Kasumi-1 (cell line): Measurements from ENCODE around the gene TECTA.
"Not testable (repeated sequence)": the region's sequence is repeated elsewhere in the genome, so short reads cannot be mapped to it uniquely, and the experiment has no call there.

Experiments used
- DNase-seq, 2 experiments: peaks; one replicate each; lab custom pipeline; 2025; lab: John Stamatoyannopoulos, UW

The TECTA gene

DNA sequence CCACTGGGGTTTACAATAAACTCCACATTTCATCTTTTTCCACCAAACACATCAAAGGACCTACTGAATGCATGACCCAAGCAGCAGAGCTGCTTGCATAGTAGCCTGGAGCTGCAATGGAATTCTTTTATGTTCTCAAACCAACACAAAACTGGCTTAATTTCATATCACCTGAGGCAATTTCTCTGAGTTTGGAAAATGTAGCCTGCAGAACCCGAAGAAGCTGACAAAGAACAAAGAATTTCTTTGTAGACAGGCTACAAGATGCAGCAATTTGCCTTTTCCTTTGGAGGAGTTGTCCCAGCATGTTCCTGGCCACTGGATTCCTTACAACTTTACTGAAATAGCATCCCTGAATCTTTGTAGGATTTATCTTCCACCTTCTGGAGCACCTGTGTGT, 5.5 kb upstream of the TECTA start:
- no peak for DNase-seq

DNA sequence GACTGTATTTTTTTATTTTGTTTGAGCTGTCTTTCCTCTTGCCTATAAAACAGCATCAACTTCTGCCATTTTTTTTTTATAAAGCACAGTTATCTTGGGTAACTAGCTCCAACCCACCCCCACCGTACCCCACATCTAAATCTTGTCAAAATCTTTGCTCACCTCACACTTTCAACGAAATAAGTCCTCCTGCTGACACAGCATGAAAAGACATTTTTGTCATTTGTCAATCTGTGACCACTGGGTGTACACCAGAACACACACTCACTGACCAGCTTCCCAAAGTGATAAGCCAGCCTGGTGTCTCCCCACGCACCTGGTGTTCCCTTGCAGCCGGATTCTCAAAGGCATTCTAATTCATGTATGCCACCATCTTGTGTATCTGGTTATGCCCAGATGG, 1.7 kb upstream of the TECTA start:
- DNase-seq = no peak

DNA sequence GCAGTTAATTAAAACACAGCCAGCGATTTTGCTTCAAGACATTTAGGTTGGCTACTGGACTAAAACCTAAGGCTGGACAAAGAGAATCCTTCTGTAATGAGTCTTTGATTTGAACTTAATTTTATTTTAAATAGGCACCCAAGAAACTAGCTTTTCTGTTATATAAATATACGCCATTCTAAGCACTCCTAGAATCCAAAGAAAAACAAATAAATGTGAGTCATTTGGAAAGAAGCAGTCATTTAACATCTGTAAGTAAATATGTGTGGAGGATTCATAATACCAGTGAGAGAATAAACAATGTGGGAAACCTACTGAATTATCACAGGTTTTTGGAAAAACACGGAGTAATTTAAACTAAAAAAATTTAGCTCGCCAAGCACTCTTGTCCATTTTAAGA, 1.2 kb upstream of the TECTA start:
- no peak for DNase-seq

DNA sequence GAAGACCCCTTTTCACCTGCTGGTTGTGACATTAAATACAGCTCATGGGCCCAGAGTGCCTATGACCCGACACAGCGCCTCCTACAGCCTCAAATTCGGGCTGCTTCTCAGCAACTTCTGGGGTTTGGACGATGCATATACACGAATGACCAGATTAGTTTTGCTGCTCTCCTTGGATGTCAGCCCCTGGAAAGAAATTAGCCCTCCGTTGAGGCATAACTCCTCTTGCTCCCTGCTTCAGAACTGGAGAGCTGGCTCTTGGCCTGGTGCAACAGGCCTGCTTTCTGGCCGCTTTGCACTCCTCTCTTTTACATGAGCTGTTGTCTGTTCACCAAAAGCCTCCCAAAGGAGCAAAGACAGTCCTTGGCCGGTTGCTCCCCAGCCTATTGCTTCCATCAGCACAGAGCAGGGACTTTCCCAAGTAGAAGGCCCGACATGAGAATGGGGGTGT, 3.3 kb downstream of the TECTA start:
- DNase-seq = no peak

DNA sequence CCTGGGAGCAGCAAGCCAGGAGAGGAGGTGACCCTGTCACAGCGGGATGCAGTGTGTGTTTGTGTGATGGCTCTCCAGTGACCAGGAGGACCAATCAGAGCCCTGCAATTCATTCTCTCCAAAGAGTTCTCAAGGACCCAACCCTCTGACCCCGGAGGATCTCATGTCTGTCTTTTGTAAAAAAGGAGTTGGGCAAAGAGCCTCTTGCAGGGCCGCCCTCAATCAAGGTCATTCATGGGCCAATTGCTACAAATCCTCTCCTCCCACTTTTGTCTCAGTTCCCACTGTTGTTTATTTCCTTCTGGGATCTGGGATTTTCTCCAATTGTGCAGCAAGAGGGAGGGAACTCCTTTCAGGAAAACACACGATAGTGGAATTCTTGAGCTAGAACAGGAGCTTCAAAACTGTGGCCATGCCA, 4.0 kb downstream of the TECTA start:
- no peak for DNase-seq

DNA sequence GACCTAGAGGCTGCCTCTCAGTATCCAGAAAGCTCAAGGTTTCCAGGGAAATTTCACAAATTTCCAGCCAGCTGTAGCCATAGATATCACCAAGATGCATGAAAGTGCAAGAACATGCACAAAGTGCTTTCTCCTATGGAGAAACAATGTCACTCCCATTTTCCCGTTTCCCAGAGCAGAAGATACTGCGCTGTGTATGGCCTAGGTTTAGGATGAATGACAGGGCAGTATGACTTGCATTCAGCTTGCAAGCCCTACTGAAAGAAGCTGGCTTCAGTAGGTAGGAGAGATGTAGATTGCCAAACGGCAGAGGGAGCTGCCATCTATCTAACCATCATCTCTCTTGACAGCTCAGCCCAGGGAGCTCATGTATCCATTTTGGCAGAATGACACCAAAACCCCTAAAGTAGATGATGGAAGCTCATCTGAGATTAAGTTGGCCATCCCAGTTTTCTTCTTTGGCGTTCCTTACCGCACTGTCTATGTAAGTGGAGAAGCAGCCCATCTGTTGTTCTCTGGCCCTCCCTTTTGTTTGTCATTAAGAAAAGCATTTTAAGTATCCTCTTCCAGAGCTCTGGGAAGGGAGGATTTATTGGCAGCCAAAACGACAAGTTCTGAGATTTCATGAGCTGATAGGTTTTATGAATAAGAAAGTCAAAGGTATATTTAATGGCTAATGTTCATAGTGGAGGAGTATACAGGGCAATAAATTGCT, 4.6 kb downstream of the TECTA start:
- DNase-seq = no peak

DNA sequence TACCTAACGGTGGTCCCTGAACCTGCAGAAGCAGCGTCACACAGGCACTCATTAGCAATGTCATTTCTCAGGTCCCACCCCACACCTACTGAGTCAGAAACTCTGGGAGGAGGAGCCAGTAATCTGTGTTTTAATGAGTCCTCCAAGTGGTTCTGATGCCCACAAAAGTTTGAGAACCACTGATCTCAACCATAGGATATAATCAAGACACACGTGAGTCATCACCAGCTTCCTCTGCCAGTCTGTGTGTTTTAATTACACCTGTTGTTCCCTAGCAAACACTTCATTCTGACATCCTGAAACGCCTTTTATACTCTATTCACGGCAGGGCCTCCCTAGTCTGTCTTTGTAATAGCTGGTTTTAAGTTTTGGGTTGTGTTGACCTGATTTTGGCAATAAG, 5.8 kb downstream of the TECTA start:
- DNase-seq = no peak

DNA sequence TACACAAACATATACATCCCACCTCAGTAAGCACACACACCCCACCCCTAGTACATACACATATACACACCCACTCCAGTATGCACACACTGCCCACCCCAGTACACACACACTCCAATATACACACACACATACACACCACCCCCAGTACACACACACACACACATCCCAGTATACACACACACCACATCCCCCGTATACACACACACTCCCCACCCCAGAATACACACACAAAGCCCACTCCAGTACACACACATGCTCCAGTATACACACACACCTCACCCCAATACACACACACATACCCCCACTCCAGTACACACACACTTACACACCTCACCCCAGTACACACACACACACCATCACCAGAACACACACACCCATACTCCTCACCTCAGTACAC, 7.4 kb downstream of the TECTA start:
- DNase-seq = no peak

DNA sequence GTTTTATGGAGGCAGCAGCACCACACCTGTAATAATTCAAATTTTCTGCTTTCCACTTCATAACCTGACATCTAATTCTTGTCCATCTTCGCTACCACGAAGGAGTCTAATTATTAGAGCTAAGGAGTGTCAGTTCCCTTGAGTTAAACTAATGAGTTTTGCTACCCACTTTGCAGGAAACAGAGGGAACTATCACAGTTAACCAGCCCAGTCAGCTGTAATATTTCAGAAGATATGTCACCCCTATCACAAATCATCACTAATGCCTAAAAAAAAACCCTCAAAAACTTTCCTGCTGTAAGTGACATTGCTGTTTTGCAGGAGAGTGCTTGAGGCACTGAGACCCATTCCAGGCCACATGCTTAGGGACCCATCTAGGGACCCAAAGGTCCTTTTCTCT, 8.4 kb downstream of the TECTA start:
- no peak for DNase-seq

DNA sequence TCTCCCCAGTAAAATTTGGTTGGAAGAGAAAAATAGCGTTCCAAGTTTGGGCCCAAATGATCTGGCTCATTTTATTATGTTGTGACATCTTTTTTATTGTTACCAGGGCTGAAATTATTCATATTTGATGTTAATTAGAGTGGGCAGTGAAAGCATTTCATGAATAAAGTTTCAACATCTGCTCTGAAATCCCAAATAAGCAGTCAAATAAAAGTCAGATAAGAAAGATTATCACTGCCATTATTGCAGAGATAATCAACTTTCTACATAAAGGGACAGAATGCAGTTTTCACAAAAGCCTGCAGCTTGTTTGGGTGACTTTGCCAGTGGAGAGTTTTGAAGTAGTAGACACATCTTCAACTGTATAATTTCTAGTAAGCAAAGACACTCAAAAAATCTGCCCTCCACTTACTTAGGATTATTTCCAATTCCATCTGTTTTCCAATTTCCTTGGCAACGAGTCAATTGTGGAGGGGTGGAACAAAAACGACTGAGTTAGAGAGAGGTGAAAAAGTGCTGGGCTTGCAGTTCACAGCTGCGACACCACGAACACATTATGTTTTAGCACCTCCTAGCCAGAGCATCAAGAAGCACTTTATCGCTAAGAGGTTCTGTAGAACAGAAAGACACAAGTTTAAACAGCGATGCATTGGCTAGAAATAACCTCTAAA, 9.0 kb downstream of the TECTA start:
- no peak for DNase-seq

DNA sequence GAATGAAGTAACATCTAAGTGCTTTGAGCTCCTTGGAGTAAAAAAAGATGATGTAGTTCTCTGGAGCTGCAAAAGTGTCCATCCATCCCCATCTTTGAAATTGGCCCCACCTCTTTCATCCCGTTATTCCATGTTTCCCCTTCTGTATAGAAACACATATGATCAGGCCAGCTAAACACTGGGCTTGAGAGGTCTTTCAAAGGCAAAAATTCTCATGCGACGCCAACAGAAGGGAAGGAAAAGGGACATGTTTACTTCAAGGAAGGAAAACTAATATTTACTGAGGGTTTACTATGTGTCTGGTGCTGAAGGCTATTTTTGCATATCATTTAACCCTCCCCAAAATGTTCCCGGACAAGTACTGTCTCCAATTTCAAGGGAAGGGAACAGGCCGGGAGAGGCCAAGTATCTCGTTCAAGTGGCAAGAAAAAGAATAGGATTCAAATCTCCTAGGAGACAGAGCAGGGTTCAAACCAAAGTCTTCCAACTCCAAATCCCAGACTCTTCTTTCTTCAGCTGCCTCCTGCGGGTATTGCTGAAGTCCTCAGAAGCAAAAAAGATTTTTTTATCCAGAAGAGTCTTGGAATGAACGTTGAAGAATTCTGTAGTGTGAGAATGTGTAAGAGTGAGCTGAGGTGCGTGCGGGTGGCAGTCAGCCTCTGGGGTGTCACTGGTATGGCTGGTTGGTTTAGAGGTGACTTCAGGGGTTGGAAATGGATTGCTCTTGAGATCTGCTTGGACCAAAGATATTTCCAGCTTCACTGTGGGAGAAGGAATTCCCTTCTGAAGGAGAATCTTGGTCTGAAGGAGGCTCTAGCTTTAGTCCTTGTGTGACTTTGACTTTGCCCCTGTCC, 10.1 kb downstream of the TECTA start:
- DNase-seq = no peak

DNA sequence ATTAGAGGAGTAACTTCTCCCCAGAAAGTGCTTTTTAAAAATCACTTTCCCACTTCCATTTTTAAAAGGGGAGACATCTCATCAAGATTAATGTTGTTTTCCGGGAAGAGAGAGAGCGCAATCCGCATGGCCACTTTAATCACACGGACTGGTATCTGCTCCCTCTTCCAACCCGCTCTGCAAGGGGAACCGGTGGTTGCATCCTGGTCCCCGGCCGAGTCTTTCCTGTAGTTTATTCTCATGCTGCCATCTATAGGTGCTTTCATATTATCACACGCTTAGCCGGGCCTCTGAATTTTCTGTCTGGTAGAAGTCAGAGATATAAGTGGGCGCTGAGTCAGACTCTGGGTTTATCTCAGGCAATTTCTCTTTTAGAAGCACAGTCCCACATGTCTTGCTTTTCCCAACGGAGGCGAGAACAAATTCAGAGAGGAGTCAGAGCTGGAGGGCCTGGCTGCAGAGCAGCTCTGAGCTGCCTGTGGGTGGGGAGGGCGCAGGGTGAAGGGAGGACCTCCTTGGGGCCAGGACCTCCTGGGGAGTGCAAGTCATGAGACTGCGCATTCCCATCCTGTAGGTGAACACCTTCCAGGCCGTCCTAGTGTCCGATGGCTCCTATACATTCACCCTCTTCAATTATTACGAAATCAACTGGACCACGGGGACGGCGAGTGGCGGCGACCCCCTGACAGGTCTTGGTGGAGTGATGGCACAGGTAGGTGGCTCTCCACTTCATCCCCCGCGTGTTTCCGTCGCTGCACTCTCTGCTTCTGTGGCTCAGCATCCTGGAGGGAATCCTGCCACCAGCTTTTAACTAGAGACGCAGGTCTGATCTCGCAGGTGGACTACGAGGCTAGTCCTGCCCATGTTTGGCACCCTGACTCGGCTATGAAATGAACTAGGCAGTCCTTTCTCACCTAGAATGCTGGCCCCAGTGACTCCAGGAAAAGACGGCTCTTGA, 11.7 kb downstream of the TECTA start:
- DNase-seq = peak; percentile 81 to 90

DNA sequence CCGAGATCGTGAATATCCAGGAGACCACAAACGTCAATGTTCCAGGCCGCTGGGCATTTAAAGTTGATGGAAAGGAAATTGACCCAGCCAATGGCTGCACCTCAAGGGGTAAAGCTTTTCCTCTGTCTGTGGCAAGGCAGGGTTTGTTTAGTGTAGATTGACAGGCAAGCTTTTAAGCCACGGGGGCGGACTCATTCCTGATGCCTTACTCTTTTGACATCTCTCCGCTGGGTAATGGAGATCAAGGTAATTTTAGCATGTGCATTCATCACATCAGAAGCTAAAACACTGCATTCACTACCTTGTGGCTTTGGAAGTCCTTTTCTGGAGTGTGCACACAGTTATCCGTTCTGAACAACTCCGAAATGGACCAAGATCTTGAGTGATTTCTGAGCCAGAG, 12.6 kb downstream of the TECTA start:
- DNase-seq = no peak

DNA sequence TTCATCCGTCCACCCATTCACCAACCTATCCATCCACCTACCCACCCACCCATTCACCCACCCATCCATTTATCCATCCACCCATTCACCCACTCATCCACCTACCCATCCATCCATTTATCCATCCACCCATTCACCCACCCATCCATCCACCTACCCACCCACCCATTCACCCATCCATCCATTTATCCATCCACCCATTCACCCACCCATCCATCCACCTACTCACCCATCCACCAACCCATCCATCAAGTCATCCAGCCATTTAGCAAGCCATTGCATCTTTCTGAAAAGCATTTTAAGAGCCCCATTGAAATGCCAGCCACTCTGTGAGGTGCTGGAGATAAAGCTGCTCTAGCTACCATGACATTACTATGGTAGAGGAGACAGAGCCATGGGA, 14.0 kb downstream of the TECTA start:
- not testable (repeated sequence) for DNase-seq

DNA sequence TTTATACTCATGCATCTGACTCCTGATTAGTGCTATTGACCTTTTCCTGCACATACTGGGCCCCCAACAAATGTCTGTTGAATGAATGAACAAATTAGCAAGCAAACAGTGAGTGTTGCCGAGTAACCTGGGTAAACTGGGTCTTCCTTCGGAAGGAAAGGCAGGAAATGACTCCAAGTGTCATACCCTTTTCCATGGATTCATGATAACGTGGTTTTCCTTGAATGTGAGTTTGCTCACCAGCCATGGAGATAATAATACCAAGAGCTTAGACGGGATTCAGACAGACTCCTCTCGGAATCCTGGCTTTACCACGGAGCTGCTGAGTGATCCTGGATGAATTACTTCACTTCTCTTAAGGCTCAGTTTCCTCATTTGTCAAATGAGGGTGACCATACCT, 16.7 kb downstream of the TECTA start:
- no peak for DNase-seq

DNA sequence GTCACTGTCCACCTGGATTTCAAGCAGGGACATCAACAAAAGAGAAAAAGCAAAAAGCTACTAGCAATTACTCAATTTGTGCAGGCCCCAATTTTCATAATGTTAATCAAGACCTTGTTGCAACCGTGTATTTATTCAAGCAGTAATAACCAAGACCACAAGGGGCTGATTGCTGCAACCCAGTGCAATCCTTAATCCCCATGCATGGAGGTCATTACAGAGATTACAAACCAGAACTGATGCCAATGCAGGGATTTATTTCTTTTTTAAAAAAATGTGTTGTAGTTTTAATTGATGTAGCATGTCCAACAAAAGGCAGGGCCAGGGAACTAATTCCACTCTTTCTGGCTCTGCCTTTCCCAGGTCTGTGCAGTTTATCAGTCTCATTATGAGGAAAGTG, 18.4 kb downstream of the TECTA start:
- no peak for DNase-seq

DNA sequence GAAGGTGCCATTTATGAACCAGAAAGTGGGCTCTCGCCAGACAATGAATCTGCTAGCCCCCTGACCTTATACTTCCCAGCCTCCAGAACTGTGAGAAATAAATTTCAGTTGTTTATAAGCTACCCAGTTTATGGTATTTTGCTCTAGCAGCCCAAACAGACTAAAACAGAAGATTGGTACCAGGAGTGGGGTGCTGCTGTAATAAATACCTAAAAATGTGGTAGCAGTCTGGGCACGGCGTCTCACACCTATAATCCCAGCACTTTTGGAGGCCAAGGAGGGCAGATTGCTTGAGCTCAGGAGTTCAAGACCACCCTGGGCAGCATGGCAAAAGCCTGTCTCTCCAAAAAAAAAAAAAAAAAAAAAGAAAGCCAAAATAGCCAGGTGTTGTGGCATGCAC, 21.3 kb downstream of the TECTA start:
- DNase-seq = no peak

DNA sequence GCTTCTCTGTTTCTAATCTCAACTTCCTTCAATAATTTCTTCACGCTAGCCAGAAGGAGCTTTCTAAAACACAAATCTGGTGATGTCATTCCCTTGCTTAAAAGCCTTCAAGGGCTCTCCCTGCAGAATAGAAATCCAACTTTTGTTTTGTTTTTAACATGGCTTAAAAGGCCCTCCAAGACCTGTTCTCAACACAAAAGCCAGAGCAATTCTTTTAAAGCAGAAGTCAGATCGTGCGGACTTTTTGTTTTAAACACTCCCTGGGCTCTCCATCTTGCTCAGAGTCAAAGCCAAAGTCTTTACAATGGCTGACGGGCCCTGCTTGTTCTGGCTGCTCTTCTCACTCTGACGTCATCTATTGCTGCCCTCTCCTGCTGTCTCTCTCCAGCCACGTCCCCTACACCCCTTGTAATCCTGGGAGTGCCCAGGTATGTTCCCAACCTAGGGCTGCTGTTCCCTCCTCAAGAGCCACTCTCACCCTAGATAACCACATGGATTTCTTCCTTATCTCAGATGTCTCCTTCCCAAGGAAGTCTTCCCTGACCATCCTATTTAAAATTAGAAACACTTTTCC, 22.5 kb downstream of the TECTA start:
- no peak for DNase-seq

DNA sequence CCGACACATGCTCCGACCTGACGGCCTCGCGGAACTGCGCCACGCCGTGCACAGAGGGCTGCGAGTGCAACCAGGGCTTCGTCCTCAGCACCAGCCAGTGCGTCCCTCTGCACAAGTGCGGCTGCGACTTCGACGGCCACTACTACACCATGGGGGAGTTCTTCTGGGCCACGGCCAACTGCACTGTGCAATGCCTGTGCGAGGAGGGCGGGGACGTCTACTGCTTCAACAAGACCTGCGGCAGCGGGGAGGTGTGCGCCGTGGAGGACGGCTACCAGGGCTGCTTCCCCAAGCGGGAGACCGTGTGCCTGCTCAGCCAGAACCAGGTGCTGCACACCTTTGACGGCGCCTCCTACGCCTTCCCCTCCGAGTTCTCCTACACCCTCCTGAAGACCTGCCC, 26.8 kb downstream of the TECTA start:
- DNase-seq = no peak

DNA sequence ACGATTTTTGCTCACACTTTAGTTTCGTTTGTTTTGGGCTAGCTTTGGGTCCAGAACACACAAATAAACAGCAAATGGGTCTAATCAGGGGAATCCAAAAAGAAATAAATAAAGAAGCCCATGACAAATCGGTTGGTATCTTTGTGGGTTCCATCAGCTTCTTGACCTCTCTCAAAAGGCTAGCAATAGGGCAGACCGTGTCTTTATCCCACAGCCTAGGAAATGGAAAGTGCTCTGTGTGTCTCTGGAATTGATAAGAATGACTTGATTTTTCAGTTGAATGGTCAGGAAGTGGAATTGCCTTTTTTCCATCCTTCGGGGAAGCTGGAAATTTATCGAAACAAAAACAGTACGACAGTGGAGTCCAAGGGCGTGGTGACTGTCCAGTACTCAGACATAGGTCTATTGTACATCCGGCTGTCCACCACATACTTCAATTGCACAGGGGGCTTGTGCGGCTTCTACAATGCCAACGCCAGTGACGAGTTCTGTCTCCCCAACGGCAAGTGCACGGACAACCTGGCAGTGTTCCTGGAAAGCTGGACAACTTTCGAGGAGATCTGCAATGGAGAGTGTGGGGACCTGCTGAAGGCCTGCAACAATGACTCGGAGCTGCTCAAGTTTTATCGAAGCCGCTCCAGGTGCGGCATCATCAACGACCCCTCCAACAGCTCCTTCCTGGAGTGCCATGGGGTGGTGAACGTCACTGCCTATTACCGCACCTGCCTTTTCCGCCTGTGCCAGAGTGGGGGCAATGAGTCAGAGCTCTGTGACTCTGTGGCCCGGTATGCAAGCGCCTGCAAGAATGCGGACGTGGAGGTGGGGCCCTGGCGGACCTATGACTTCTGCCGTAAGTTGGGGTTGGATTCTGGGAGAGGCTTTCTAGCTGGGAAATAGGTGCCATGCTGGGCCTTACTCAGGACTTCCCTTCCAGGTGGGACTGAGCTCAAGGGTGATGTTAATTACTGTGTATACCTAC, 28.6 kb downstream of the TECTA start:
- no peak for DNase-seq
